ENCODE data around the gene STOML2. TPM values are rescaled to one million over a fixed set of nuclear protein-coding genes. Genes with fewer than 3 reads are reported as not detected.

Gene STOML2
- total RNA-seq, 1 experiment from 2014 or later: 209 TPM

DNA sequence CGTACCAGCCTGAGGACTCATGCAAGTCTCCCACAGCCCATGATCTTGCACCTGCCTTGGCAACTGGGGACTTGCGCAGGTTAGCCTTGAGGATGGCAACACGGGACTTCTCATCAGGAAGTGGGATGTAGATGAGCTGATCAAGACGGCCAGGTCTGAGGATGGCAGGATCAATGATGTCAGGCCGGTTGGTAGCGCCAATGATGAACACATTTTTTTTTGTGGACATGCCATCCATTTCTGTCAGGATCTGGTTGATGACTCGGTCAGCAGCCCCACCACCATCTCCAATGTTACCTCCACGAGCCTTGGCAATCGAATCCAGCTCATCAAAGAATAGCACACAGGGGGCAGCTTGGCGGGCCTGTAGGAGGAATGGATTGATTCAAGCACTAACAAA is 43.5 kb downstream of the STOML2 start:
- H3K27me3 ChIP-seq: no peaks in the 10 kb centered on the region
- peaks cover 81% of the 10 kb centered on the region for H3K36me3 ChIP-seq
- DNase-seq: no peak
- H3K4me3 ChIP-seq: no peak overlapping the region
- H3K9me3 ChIP-seq: no peaks in the 10 kb centered on the region

DNA sequence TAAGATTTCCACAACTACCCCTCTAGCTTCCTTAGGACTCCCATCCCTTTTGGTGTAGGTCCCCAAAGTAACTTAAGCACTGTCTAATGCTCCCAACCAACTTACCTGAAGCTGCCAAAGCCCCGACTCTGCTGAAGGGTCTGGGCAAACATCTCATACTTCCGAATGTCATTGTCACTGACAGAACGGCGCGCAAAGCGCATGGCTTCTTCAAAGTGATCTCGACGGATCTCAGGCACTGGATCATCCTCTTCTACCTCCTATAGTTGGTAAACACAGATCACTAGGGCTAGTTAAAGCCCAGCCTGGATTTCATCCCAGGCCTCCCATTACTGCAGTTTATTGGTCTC is 45.7 kb downstream of the STOML2 start:
- no peak overlapping the region for H3K4me3 ChIP-seq
- H3K27me3 ChIP-seq: no peaks in the 10 kb centered on the region
- no peaks in the 10 kb centered on the region for H3K9me3 ChIP-seq
- no peak for DNase-seq
- peaks cover 62% of the 10 kb centered on the region for H3K36me3 ChIP-seq

GRCh38 chr9:35056571-35057270 is 46.2 kb downstream of the STOML2 start:
- no peak for DNase-seq
- H3K9me3 ChIP-seq: no peaks in the 10 kb centered on the region
- H3K36me3 ChIP-seq: peaks cover 58% of the 10 kb centered on the region
- no peaks in the 10 kb centered on the region for H3K27me3 ChIP-seq
- no peak overlapping the region for H3K4me3 ChIP-seq

- no peak overlapping the region for H3K4me3 ChIP-seq
- no peaks in the 10 kb centered on the region for H3K27me3 ChIP-seq
- peaks cover 52% of the 10 kb centered on the region for H3K36me3 ChIP-seq
- H3K9me3 ChIP-seq: no peaks in the 10 kb centered on the region
- no peak for DNase-seq
Measured at GRCh38 chr9:35054871-35055644, 47.9 kb downstream of the STOML2 start.

- no peak overlapping the region for H3K4me3 ChIP-seq
- no peaks in the 10 kb centered on the region for H3K9me3 ChIP-seq
- peaks cover 48% of the 10 kb centered on the region for H3K36me3 ChIP-seq
- DNase-seq: no peak
- no peaks in the 10 kb centered on the region for H3K27me3 ChIP-seq
Measured at GRCh38 chr9:35054185-35054835, 48.6 kb downstream of the STOML2 start.

GRCh38 chr9:35051069-35051967 is 51.6 kb downstream of the STOML2 start:
- Histone ChIP-seq H3K4me3 (no peak overlapping the region), H3K36me3 (peaks cover 30% of the 10 kb centered on the region), H3K9me3 (no peaks in the 10 kb centered on the region), H3K27me3 (no peaks in the 10 kb centered on the region)
- DNase-seq: peak; percentile 16

Other genes starting within 250 kb of the STOML2 start
- not detected in 2 replicates for gene PHF24, start 144.8 kb downstream of the STOML2 start, total RNA-seq (2014; rRNA removed; shearing (Covaris generic); ENCODE audit: low replicate concordance)
- gene DNAJB5, start 113.4 kb downstream of the STOML2 start, total RNA-seq (2014; rRNA removed; shearing (Covaris generic); ENCODE audit: low replicate concordance): 3.7 and 4.1 TPM in 2 replicates
- 120 and 139 TPM in 2 replicates for gene VCP, start 30.5 kb downstream of the STOML2 start, total RNA-seq (2014; rRNA removed; shearing (Covaris generic); ENCODE audit: low replicate concordance)
- gene FANCG, start 23.2 kb downstream of the STOML2 start, total RNA-seq (2014; rRNA removed; shearing (Covaris generic); ENCODE audit: low replicate concordance): 15.2 and 16.5 TPM in 2 replicates
- gene PIGO, start 6.5 kb downstream of the STOML2 start, total RNA-seq (2014; rRNA removed; shearing (Covaris generic); ENCODE audit: low replicate concordance): 7.9 and 9.0 TPM in 2 replicates
- 0.72 and 2.0 TPM in 2 replicates for gene ATOSB, start 12.7 kb upstream of the STOML2 start, total RNA-seq (2014; rRNA removed; shearing (Covaris generic); ENCODE audit: low replicate concordance)
- 1.2 and 2.4 TPM in 2 replicates for gene UNC13B, start 58.9 kb upstream of the STOML2 start, total RNA-seq (2014; rRNA removed; shearing (Covaris generic); ENCODE audit: low replicate concordance)

Data from MG63 (cell line).